Cardiac fibroblast (primary cell): Measurements from ENCODE around the gene SETBP1.

Experiments used
- DNase-seq, 2 donors: peaks; one replicate each; pipeline versions ENCODE4 v3.0.0 to v3.0.0-alpha.2; 2010; ENCODE audit warnings: low read depth in 2 of 2
- H3K4me3 ChIP-seq, 2 donors: replicated peaks in 1 of 2; 1 replicate in 1 of 2; 2 replicates in 1 of 2; pipeline ENCODE4 v1.5.1; 2011; ENCODE audit warnings: low read depth in 2 of 2, low read length in 2 of 2, mild to moderate bottlenecking in 2 of 2, moderate library complexity in 1 of 2
- CTCF ChIP-seq: IDR thresholded peaks from one replicate; pipeline ENCODE4 v1.5.1; 2011; ENCODE audit warnings: low read depth, mild to moderate bottlenecking, low read length, inconsistent platforms

Gene SETBP1

GRCh38 chr18:44683556-44683955 lies 2.9 kb downstream of the SETBP1 start:
- TF ChIP-seq CTCF = no peak
- DNase-seq = no peak
- no peak overlapping the region for H3K4me3 ChIP-seq

GRCh38 chr18:44685296-44685695 lies 4.6 kb downstream of the SETBP1 start:
- no peak for DNase-seq
- no peak overlapping the region for H3K4me3 ChIP-seq
- no peak for TF ChIP-seq CTCF

GRCh38 chr18:44686156-44686555 lies 5.5 kb downstream of the SETBP1 start:
- H3K4me3 ChIP-seq = no peak overlapping the region
- no peak for DNase-seq
- TF ChIP-seq CTCF = no peak

GRCh38 chr18:44687421-44687820 lies 6.7 kb downstream of the SETBP1 start:
- no peak overlapping the region for H3K4me3 ChIP-seq
- no peak for TF ChIP-seq CTCF
- no peak for DNase-seq

GRCh38 chr18:44689736-44690135 lies 9.0 kb downstream of the SETBP1 start:
- no peak for DNase-seq
- H3K4me3 ChIP-seq = no peak overlapping the region

GRCh38 chr18:44691148-44691925 lies 10.6 kb downstream of the SETBP1 start:
- TF ChIP-seq CTCF = no peak
- no peak overlapping the region for H3K4me3 ChIP-seq
- DNase-seq = no peak

More at GRCh38 chr18:44689736-44690135, 9.0 kb downstream of the SETBP1 start:
- no peak for TF ChIP-seq CTCF
